Measurements from ENCODE around the gene RIOK3.

Gene RIOK3

GRCh38 chr18:23530195-23530594 lies 77.1 kb downstream of the RIOK3 start:
- no peaks in the 10 kb centered on the region for H3K4me1 ChIP-seq (ENCODE audit: control insufficient read depth, insufficient read depth, low read length)
- POLR2A ChIA-PET: no interaction called here
- no peak overlapping the region for H3K4me3 ChIP-seq (ENCODE audit: low read depth, low read length)
- H3K36me3 ChIP-seq (ENCODE audit: control insufficient read depth in 2 of 2, insufficient read depth in 1 of 2, low read length in 2 of 2): peaks cover 42 to 97% of the 10 kb centered on the region in 2 experiments
- no peaks in the 10 kb centered on the region for H3K9me3 ChIP-seq (ENCODE audit: control insufficient read depth, insufficient read depth, low read depth, low read length)
- CTCF ChIA-PET: interaction anchor here (1.9 to 2.4 kb wide), 2 partner anchors 14 to 32 kb away, joined by 5 to 13 read pairs; no protein-coding TSS in a partner anchor
- no peak for TF ChIP-seq ZNF133 (tag by site-specific recombination; IDR thresholded peaks at IDR 0.05)
- TF ChIP-seq ZNF292 (tag by site-specific recombination; IDR thresholded peaks at IDR 0.05; ENCODE audit: borderline replicate concordance, low read depth): no peak
- no peak for TF ChIP-seq PRDM1 (tag by site-specific recombination; IDR thresholded peaks at IDR 0.05)
- H3K27ac ChIP-seq (ENCODE audit: extremely low read depth, low read depth, low read length): no peak overlapping the region

DNA sequence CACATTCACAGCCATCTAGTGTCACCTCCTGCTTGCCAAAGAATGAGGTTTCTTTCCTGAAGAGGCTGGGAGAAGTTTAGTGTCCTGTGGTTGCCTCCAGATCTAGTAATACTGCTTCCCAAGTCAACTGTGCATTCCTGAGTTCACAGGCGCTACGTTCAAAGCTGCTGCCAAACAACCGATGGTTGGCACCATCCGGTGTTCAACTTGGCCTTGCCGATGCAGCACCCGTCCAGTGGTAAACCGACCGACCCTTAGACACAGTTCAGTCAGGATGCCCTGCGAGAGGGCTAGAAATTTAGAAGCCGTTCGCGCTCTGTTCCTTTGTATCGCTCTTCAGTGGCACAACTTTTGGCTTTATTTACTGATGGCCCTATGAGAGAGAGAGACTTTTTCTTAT lies 78.8 kb downstream of the RIOK3 start:
- TF ChIP-seq ZNF248 (tag by site-specific recombination; IDR thresholded peaks at IDR 0.05) (no peak), ZNF785 (tag by site-specific recombination; IDR thresholded peaks at IDR 0.05) (no peak), ZNF843 (tag by site-specific recombination; IDR thresholded peaks at IDR 0.05) (no peak), KLF8 (tag by site-specific recombination; IDR thresholded peaks at IDR 0.05) (no peak), ZNF274 (IDR thresholded peaks at IDR 0.05; ENCODE audit: low read length) (no peak), ZNF274 (tag by site-specific recombination; IDR thresholded peaks at IDR 0.05; ENCODE audit: borderline replicate concordance) (no peak)
- peaks cover 46 to 100% of the 10 kb centered on the region in 2 experiments for H3K36me3 ChIP-seq (ENCODE audit: control insufficient read depth in 2 of 2, insufficient read depth in 1 of 2, low read length in 2 of 2)
- ChIA-PET POLR2A (no interaction called here), CTCF (interaction anchor here (0.6 to 3.8 kb wide), 5 partner anchors 8 to 120 kb away, joined by 3 to 20 read pairs (median 4); no protein-coding TSS in a partner anchor)
- H3K9me3 ChIP-seq (ENCODE audit: control insufficient read depth, insufficient read depth, low read depth, low read length): no peaks in the 10 kb centered on the region
- H3K4me3 ChIP-seq (ENCODE audit: low read depth, low read length): no peak overlapping the region
- no peaks in the 10 kb centered on the region for H3K4me1 ChIP-seq (ENCODE audit: control insufficient read depth, insufficient read depth, low read length)
- H3K27ac ChIP-seq (ENCODE audit: extremely low read depth, low read depth, low read length): no peak overlapping the region

Data from HEK293 (cell line).